Measurements from ENCODE around the gene SSX2IP. TPM values are rescaled to one million over a fixed set of nuclear protein-coding genes. Genes with fewer than 3 reads are reported as not detected.
"Not testable (repeated sequence)": the region's sequence is repeated elsewhere in the genome, so short reads cannot be mapped to it uniquely, and the experiment has no call there.

Gene SSX2IP
- total RNA-seq, 1 donor from 2014 or later = 2.3 TPM

- DNase-seq (ENCODE audit: low spot score in 2 of 2) = no peak
- Histone ChIP-seq H3K36me3 (peaks cover 0 to 8% of the 10 kb centered on the region in 2 donors), H3K4me1 (no peaks in the 10 kb centered on the region), H3K9me3 (no peaks in the 10 kb centered on the region), H3K4me3 (no peak overlapping the region), H3K27ac (no peak overlapping the region), H3K27me3 (no peaks in the 10 kb centered on the region)
- intact Hi-C loops (cut with DNase I) = no loop called here
- TF ChIP-seq CTCF (IDR thresholded peaks at IDR 0.05) = no peak
Observed at GRCh38 chr1:84644472-84644871, 45.8 kb downstream of the SSX2IP start.

DNA sequence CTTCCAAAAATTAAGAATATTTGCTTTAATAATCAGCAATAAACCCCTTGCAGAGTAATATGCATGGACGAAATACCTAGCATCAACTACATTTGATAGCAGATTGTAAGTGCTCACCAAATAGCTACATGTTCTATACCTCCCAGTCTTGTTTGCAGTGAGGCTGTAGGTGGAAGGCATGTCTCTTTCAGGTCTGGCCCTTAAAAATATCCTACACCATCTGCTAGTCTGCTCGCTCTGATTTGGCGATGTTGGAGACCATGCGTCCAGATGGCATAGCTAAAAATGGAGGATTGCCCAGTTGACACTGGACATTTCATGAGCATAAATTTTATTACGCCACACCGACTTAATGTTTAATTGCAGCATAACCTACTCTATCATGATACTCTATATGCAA is 47.1 kb downstream of the SSX2IP start:
- intact Hi-C loops (cut with DNase I) = no loop called here
- TF ChIP-seq CTCF (IDR thresholded peaks at IDR 0.05) = no peak

GRCh38 chr1:84642774-84643173 is 47.5 kb downstream of the SSX2IP start:
- intact Hi-C loops (cut with DNase I) = no loop called here
- no peaks in the 10 kb centered on the region for H3K9me3 ChIP-seq
- H3K27ac ChIP-seq = no peak overlapping the region
- no peaks in the 10 kb centered on the region for H3K4me1 ChIP-seq
- peaks cover 0 to 3% of the 10 kb centered on the region in 2 donors for H3K36me3 ChIP-seq
- TF ChIP-seq CTCF (IDR thresholded peaks at IDR 0.05) = no peak
- H3K4me3 ChIP-seq = no peak overlapping the region
- no peaks in the 10 kb centered on the region for H3K27me3 ChIP-seq
- no peak for DNase-seq (ENCODE audit: low spot score in 2 of 2)

More for the DNA sequence above, 47.1 kb downstream of the SSX2IP start:
- no peak overlapping the region for H3K27ac ChIP-seq
- H3K27me3 ChIP-seq = no peaks in the 10 kb centered on the region
- DNase-seq (ENCODE audit: low spot score in 2 of 2) = no peak
- no peak overlapping the region for H3K4me3 ChIP-seq
- H3K9me3 ChIP-seq = no peaks in the 10 kb centered on the region
- peaks cover 0 to 3% of the 10 kb centered on the region in 2 donors for H3K36me3 ChIP-seq
- no peaks in the 10 kb centered on the region for H3K4me1 ChIP-seq

DNA sequence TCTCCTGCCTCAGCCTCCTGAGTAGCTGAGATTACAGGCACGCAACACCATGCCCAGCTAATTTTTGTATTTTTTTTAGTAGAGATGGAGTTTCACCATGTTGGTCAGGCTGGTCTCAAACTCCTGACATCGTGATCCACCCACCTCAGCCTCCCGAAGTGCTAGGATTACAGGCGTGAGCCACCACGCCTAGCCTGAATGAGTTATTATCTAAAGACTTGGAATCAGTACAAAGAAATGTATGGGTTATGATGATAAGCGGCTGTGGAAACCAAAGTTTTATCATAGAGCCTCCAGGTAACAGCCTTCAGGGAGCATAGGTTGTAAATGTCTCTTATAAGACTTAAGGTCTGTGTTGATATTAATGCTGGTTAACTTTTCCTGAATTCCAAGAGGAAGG is 50.5 kb downstream of the SSX2IP start:
- intact Hi-C loops (cut with DNase I); H3K36me3 ChIP-seq; H3K4me3 ChIP-seq; H3K4me1 ChIP-seq; H3K27ac ChIP-seq; H3K9me3 ChIP-seq; H3K27me3 ChIP-seq; DNase-seq (ENCODE audit: low spot score in 2 of 2): not testable (repeated sequence)

- Histone ChIP-seq H3K27me3 (no peaks in the 10 kb centered on the region), H3K36me3 (no peaks in the 10 kb centered on the region), H3K9me3 (no peaks in the 10 kb centered on the region), H3K4me3 (no peak overlapping the region), H3K27ac (no peak overlapping the region), H3K4me1 (no peaks in the 10 kb centered on the region)
- intact Hi-C loops (cut with DNase I) = no loop called here
- no peak for DNase-seq (ENCODE audit: low spot score in 2 of 2)
- TF ChIP-seq CTCF (IDR thresholded peaks at IDR 0.05) = no peak
Observed at GRCh38 chr1:84635429-84635828, 54.8 kb downstream of the SSX2IP start.

GRCh38 chr1:84634536-84635205 is 55.6 kb downstream of the SSX2IP start:
- DNase-seq (ENCODE audit: low spot score in 2 of 2) = no peak
- Histone ChIP-seq H3K27me3 (no peaks in the 10 kb centered on the region), H3K4me3 (no peak overlapping the region), H3K27ac (no peak overlapping the region), H3K36me3 (no peaks in the 10 kb centered on the region), H3K4me1 (no peaks in the 10 kb centered on the region), H3K9me3 (no peaks in the 10 kb centered on the region)
- TF ChIP-seq CTCF (IDR thresholded peaks at IDR 0.05) = no peak
- intact Hi-C loops (cut with DNase I) = no loop called here
